ENCODE measurements around the gene SGIP1.

The SGIP1 gene

GRCh38 chr1:66520655-66521054 lies 13.3 kb upstream of the SGIP1 start:
- FAIRE-seq: no peak

DNA sequence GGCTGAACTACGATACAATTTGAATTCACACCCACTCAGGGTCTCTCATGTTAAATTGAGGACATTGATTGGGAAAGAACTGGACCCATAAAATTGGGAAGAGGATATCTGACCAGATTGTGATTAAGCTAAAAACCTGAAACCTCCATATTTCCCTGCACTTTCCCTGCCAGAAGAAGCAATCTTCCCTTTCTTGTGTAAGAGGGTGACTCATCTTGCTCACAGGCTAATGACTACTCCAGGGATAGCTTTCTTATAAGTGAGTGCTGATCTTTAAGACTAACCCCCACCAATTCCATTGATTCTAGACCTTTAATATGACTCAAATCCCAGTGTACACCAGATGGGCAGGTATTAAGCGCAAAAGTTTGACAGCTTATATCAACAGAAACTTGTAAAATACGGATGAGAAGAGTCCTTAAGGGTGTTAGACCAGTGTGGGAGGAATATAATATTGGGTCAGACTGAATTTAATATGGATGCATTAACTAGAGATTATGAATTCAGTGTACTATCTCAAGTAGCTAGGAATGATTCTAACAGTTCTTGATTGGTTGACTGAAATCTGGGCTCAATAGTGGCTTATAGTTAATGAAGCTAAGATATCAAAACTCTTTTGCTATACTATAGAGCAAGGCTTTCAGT lies 12.1 kb upstream of the SGIP1 start:
- DNase-seq (ENCODE audit: insufficient read length, low spot score) (no peak), FAIRE-seq (no peak)

More at GRCh38 chr1:66520655-66521054, 13.3 kb upstream of the SGIP1 start:
- DNase-seq (ENCODE audit: insufficient read length, low spot score): no peak

DNA sequence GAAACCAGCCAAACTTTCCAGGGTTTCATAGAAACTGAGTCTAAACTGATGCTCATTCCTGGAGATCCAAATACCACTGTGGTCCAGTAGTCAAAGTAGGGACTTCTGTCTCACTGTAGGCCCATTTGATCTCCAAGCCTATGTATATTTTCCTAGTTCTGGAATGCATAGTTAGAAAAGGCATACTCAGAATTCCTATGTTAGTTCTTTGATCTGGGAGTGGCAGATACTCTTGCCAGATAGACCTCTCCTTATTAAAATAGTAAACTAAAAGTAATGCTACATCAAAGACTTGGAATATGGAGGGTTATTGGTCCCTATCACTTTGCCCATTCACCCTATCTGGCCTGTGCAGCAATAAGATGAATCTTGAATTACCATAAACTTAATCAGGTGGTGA lies 10.4 kb upstream of the SGIP1 start:
- no peak for DNase-seq (ENCODE audit: insufficient read length, low spot score)
- no peak for FAIRE-seq

DNA sequence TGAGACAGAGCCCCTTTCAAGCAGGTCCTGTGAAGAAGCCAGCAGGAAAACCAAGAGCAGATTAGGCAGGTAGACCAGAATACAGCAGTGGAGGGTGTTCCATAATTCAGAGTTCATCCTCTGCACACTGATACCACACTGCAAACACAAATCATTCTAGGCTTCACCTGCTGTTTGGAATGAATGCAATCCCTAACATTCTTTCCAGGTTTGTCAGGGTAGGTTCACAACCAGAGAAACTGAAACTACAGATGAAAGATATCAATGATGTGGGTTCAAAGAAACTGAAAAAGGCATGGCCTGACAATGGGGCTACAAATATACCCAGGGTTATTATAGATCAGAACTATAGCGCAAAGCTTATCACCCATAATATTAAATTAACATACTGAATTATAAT lies 8.9 kb upstream of the SGIP1 start:
- no peak for DNase-seq (ENCODE audit: insufficient read length, low spot score)
- FAIRE-seq: no peak

DNA sequence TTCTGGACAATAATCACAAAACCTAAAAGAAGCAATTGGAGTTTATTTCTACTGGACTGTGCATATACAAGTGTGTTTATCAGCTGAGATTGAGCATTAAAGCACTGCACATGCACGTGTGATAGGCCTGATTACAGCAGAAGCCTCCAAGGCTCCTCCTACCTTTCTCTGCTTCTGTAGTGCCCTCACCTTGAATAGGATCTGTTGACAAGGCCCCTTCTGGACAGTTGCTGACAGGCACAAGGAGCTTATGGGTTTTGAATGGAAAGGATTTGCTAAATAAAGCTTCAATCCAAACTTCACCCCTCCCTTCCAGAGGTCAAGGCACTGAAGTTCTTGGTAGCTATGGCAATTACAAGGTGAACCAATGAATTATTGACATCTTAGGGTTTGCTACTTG lies 7.9 kb upstream of the SGIP1 start:
- DNase-seq (ENCODE audit: insufficient read length, low spot score) (no peak), FAIRE-seq (no peak)

DNA sequence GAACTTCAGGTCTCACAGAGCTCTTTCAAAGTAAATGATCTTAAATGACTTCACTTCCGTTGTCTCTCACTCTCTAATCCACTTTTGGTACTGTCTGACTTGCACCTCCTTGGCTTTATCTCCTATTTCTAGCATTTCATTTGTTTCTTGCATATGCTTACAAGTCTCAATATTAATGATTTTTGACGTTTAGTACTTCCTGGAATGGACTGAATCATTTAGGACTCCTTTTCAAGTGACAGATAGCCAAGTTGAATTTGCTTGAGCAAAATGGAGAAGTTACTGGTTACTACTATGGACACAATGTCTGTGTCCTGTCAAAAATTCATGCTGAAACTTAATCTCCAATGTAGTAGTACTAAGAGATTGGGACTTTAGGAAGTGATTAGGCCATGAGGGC lies 7.0 kb upstream of the SGIP1 start:
- no peak for FAIRE-seq
- DNase-seq (ENCODE audit: insufficient read length, low spot score): no peak

- DNase-seq (ENCODE audit: insufficient read length, low spot score) (no peak), FAIRE-seq (no peak)
These were observed 6.3 kb upstream of the SGIP1 start for GRCh38 chr1:66527686-66528085.

GRCh38 chr1:66528580-66528979 lies 5.4 kb upstream of the SGIP1 start:
- no peak for FAIRE-seq

DNA sequence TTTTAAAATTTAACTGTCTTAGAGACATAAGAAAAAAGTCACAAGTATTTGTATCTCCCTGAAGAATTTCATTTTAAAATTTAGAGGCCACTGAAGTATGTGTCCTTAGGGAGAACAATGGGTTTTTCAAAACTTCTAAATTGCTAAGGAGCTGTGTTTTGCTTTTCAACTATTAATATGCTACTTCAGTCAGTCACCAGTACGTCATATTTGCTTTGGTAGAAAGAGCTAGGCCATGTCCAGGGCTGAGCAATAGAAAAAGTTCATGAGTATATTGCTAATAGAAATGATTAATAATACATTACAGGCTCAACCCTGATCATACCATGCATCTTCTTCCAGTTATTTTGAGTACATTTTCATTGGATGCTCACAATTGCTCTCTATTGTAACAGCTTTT lies 1.7 kb upstream of the SGIP1 start:
- DNase-seq (ENCODE audit: insufficient read length, low spot score) (no peak), FAIRE-seq (no peak)

More at GRCh38 chr1:66528580-66528979, 5.4 kb upstream of the SGIP1 start:
- DNase-seq (ENCODE audit: insufficient read length, low spot score): no peak

GRCh38 chr1:66532798-66533783 lies 862 bp upstream of the SGIP1 start:
- no peak for FAIRE-seq
- DNase-seq (ENCODE audit: insufficient read length, low spot score): no peak

DNA sequence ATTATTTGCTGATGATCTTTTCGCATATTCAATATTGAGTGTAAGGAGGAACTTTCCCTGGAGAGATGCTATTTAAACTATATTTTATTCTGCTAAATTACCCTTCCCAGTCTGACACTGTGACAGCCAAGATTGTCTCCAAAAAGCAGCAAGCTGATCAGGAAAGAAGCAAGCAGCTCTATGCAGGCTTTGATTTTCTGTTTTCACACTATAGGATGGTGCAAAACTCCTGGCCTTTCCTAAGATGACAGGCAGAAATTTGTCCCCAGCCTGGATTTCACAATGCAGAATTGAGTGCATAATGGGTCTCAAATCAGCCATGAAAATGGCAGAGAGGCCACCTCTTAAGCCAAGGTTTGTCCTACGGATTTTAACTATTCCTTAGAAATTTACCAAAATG lies 1.1 kb downstream of the SGIP1 start:
- FAIRE-seq (no peak), DNase-seq (ENCODE audit: insufficient read length, low spot score) (no peak)

- no peak for FAIRE-seq
- DNase-seq (ENCODE audit: insufficient read length, low spot score): no peak
These were observed 1.9 kb downstream of the SGIP1 start for GRCh38 chr1:66535853-66536252.

GRCh38 chr1:66537718-66538117 lies 3.8 kb downstream of the SGIP1 start:
- no peak for FAIRE-seq

GRCh38 chr1:66539491-66539890 lies 5.5 kb downstream of the SGIP1 start:
- no peak for FAIRE-seq

More at GRCh38 chr1:66537718-66538117, 3.8 kb downstream of the SGIP1 start:
- DNase-seq (ENCODE audit: insufficient read length, low spot score): no peak

DNA sequence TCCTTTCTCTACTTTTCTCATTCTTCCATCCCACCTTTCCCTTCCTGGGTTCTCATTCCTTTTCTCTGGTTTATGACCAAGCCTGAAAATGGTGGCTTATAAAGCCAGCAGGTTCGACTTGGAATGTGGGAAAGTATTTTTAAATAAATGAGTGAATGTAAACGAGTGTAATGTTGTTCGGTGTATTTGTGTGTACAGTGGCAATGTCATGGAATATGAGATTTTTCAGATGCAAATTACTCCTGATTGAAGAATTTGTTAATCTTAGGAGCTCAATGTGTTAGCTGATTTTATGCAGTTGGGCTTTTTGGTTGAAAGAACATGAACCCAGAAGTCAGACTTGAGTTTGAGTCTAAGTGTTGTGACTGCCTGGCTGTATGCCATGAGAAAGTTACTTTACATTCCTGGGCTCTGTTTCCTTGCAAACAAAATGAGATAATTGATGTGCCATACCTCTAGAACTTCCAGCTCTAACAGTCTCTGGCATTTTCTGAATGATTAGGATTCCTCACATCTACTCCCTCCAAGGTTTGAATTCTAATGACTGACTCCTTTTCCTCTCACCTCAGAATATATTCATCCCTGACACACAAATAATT lies 6.6 kb downstream of the SGIP1 start:
- no peak for DNase-seq (ENCODE audit: insufficient read length, low spot score)
- FAIRE-seq: no peak

More at GRCh38 chr1:66539491-66539890, 5.5 kb downstream of the SGIP1 start:
- DNase-seq (ENCODE audit: insufficient read length, low spot score): no peak

- FAIRE-seq: no peak
These were observed 8.4 kb downstream of the SGIP1 start for GRCh38 chr1:66542314-66542713.

DNA sequence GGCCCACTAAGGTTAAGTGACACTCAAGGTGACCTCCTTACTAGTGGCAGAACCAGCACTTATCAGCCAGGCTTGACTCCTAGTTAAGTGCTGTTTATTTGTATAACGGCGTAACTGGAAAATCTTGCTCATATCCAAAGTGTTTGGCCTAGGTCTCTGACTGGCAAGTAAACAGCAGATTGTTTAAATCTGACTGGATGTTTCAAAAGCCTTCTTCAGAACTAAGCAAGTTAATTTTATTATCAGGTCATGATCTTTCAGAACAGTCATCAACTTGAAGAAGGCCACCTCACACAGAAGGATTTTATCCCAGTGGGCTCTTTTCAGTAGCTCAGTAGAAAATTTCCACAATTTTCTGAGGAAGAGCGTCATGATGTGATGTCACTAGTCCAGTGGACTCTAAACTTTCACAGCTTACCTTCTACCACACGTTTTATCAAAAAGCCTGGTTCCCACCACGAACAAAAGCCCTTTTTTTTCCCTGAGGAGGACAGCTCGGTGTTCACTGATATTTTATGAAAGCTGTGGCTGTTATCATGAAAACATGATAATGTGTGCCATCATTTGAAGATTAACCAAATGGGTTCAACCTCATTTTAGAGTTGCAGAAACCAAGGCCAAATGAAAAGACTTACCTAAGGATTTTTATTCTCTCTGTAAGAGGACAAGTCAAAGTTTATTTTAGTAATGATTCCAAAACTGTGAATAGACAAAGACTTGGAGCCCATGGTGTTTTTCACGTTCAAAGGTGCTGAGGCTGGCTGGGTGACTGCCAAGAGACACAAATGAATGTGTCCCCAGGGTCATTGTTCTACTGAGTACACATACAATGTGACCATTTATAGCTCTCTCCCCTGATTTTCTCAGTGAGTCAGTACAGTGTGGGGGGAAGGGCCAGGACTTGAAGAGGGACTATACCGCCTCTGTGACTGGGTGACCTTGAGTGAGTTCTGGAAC lies 9.1 kb downstream of the SGIP1 start:
- DNase-seq (ENCODE audit: insufficient read length, low spot score) (no peak), FAIRE-seq (no peak)

More at GRCh38 chr1:66542314-66542713, 8.4 kb downstream of the SGIP1 start:
- no peak for DNase-seq (ENCODE audit: insufficient read length, low spot score)

GRCh38 chr1:66546047-66546810 lies 12.3 kb downstream of the SGIP1 start:
- FAIRE-seq: no peak
- DNase-seq (ENCODE audit: insufficient read length, low spot score): no peak

DNA sequence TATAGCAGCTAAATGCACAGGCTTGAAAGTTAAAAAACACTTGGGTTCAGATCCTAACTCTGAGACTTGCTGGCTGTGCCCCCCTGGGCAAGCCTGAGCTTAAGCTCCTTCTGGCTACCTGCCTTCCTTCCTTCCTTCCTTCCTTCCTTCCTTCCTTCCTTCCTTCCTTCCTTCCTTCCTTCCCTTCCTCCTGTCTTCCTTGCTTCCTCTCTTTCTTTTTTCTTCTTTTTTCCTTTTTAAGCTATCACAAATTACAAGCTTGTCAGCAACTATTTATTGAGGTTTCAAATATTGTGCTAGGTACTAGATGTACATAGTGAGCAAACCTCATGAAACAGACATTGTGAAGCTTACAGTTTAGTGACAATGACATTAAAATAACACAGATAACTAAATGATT lies 15.1 kb downstream of the SGIP1 start:
- FAIRE-seq: no peak
- no peak for DNase-seq (ENCODE audit: insufficient read length, low spot score)

DNA sequence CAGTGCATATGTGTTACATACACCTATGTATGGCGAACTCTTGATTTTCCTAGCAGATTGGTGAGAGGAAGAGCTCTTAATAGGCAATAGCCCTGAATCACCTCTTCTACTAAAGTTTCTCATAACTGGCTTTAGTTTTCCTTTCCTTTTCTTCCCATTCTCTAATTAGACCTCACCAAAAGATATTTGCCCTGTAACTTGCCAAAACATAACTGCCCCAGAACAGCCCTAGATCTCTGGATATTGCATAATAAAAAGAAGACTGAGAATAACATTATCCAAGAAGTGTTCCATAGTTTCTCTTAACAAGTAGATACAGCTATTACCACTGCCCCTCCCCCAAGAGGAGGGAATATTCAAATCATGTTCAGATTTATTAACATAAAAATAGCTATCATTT lies 16.3 kb downstream of the SGIP1 start:
- DNase-seq (ENCODE audit: insufficient read length, low spot score): no peak
- no peak for FAIRE-seq
